PC-3 (cell line): ENCODE measurements around the gene EIF4G3. TPM values are rescaled to one million over a fixed set of nuclear protein-coding genes. Genes with fewer than 3 reads are reported as not detected.

Source experiments
- ATAC-seq: fragments of 200-7000 bp; cut with Tn5 transposase; 2 replicates; pipeline ENCODE4 v1.9.1; 2020; ENCODE audit warnings: mild to moderate bottlenecking, moderate library complexity
- BruUV-seq: library from RNA; stranded (reverse); fragments of 400-500 nt; replicated peaks from 2 replicates; lab custom pipeline; 2021; lab: Mats Ljungman, UMichigan
- CTCF ChIA-PET: fragments of 300-600 bp; sonication (Branson Sonifier 250); formaldehyde crosslinking; loops from one replicate; lab custom pipeline; 2022; ENCODE audit warnings: antibody characterized with exemption; lab: Charles Lee
- POLR2A ChIA-PET: fragments of 300-600 bp; sonication (Branson Sonifier 250); formaldehyde crosslinking; loops from one replicate; lab custom pipeline; 2022; ENCODE audit warnings: antibody characterized with exemption; ENCODE audit not compliant: unreplicated experiment; lab: Charles Lee
- DNase-seq: peaks from one replicate; pipeline ENCODE4 v3.0.0-alpha.2; 2015
- H2AFZ ChIP-seq: fragments of 300-600 bp; sonication (generic); 2 replicates; pipeline ENCODE4 v1.6.0; 2016; ENCODE audit warnings: antibody characterized with exemption, low read length
- H3F3A ChIP-seq: fragments of 300-600 bp; sonication (generic); one replicate; pipeline ENCODE4 v1.6.0; 2017; ENCODE audit warnings: antibody characterized with exemption, low read length, control low read depth, mild to moderate bottlenecking; ENCODE audit not compliant: unreplicated experiment
- H3K27ac ChIP-seq: fragments of 300-600 bp; sonication (generic); 2 replicates; pipeline ENCODE4 v1.5.1; 2016; ENCODE audit warnings: mild to moderate bottlenecking, low read length
- H3K27me3 ChIP-seq: fragments of 300-600 bp; sonication (generic); 2 replicates; pipeline ENCODE4 v1.6.1; 2016; ENCODE audit warnings: low read length, mixed read lengths
- H3K36me3 ChIP-seq: fragments of 300-600 bp; sonication (generic); 2 replicates; pipeline ENCODE4 v1.6.1; 2016; ENCODE audit warnings: low read depth, mixed run types, low read length, mixed read lengths
- H3K4me1 ChIP-seq: fragments of 300-600 bp; sonication (generic); 2 replicates; pipeline ENCODE4 v1.5.1; 2016; ENCODE audit warnings: low read length; ENCODE audit not compliant: insufficient read depth
- H3K4me2 ChIP-seq: fragments of 300-600 bp; sonication (generic); 2 replicates; pipeline ENCODE4 v1.6.0; 2016; ENCODE audit warnings: low read length
- H3K4me3 ChIP-seq: fragments of 300-600 bp; sonication (generic); 2 replicates; pipeline ENCODE4 v1.5.1; 2016; ENCODE audit warnings: mild to moderate bottlenecking, low read length, mixed read lengths
- H3K79me2 ChIP-seq: fragments of 300-600 bp; sonication (generic); 2 replicates; pipeline ENCODE4 v1.6.1; 2017; ENCODE audit warnings: low read length, mixed read lengths
- H3K9ac ChIP-seq: fragments of 300-600 bp; sonication (generic); 2 replicates; pipeline ENCODE4 v1.6.0; 2016; ENCODE audit warnings: mild to moderate bottlenecking, low read length
- H3K9me2 ChIP-seq: fragments of 300-600 bp; sonication (generic); replicated peaks from 2 replicates; pipeline ENCODE4 v1.6.1; 2016; ENCODE audit warnings: mixed run types, low read length, mixed read lengths
- H3K9me3 ChIP-seq: fragments of 300-600 bp; sonication (generic); 2 replicates; pipeline ENCODE4 v1.6.1; 2016; ENCODE audit warnings: low read length, mixed read lengths
- H4K20me1 ChIP-seq: fragments of 300-600 bp; sonication (generic); 2 replicates; pipeline ENCODE4 v1.6.1; 2016; ENCODE audit warnings: low read length, mixed read lengths
- CTCF ChIP-seq: fragments of 300-600 bp; sonication (generic); conservative IDR thresholded peaks from 2 replicates; pipeline ENCODE4 v1.5.1; 2017; ENCODE audit warnings: antibody characterized with exemption, low read depth, mild to moderate bottlenecking, low read length
- EZH2 ChIP-seq: fragments of 300-600 bp; sonication (generic); IDR thresholded peaks from one replicate; pipeline ENCODE4 v1.6.1; 2017; ENCODE audit warnings: antibody characterized with exemption, mild to moderate bottlenecking, low read length; ENCODE audit not compliant: unreplicated experiment
- EZH2phosphoT487 ChIP-seq: fragments of 300-600 bp; sonication (generic); IDR thresholded peaks from 2 replicates; pipeline ENCODE4 v1.6.1; 2018; ENCODE audit warnings: mild to moderate bottlenecking, antibody characterized with exemption, low read length, borderline replicate concordance
- intact Hi-C: fragments of 100-400 bp; cut with micrococcal nuclease; formaldehyde crosslinking; loops from 2 replicates; pipeline ENCODE4 v1.9.0; 2023
- total RNA-seq: library from RNA; depleted of rRNA; stranded (reverse); fragments of >200 nt; gene quantifications from 2 replicates; pipeline ENCODE4 v1.2.3, GENCODE V29; 2014

The EIF4G3 gene
- total RNA-seq, 1 experiment from 2014 or later = 16.9 TPM

GRCh38 chr1:21041541-21041940, 135.2 kb downstream of the EIF4G3 start:
- ATAC-seq (no peak), DNase-seq (no peak)
- no peak for TF ChIP-seq EZH2phosphoT487
- no peak for TF ChIP-seq CTCF
- TF ChIP-seq EZH2 = no peak
- Histone ChIP-seq H3K36me3 (no peaks in the 10 kb centered on the region), H3K27me3 (no peaks in the 10 kb centered on the region), H3K4me3 (no peak overlapping the region), H3K9me2 (no peaks in the 10 kb centered on the region), H3F3A (no peaks in the 10 kb centered on the region), H3K27ac (no peak overlapping the region), H3K79me2 (peaks cover 4% of the 10 kb centered on the region; the same call in 1 of the 2 replicates), H3K9me3 (no peaks in the 10 kb centered on the region), H3K9ac (no peak overlapping the region), H2AFZ (no peak overlapping the region), H4K20me1 (no peaks in the 10 kb centered on the region), H3K4me2 (no peak overlapping the region), H3K4me1 (no peaks in the 10 kb centered on the region)
- intact Hi-C loops = loop anchor here (10.0 kb wide), 1 partner anchor 63 kb away; no protein-coding TSS in a partner anchor
- CTCF ChIA-PET = no interaction called here
- POLR2A ChIA-PET = no interaction called here
- BruUV-seq = no TSS peak

- POLR2A ChIA-PET = interaction anchor here (0.6 kb wide), 1 partner anchor 97 kb away, joined by 4 read pairs; no protein-coding TSS in a partner anchor
- Histone ChIP-seq H3K9me3 (no peaks in the 10 kb centered on the region), H3K79me2 (peaks cover 10% of the 10 kb centered on the region), H3K4me3 (no peak overlapping the region), H3K36me3 (no peaks in the 10 kb centered on the region), H3K4me2 (no peak overlapping the region), H3K9ac (no peak overlapping the region), H3K27me3 (no peaks in the 10 kb centered on the region), H3K9me2 (no peaks in the 10 kb centered on the region), H3K4me1 (no peaks in the 10 kb centered on the region), H3K27ac (no peak overlapping the region), H3F3A (no peaks in the 10 kb centered on the region), H4K20me1 (no peaks in the 10 kb centered on the region), H2AFZ (no peak overlapping the region)
- BruUV-seq = no TSS peak
- DNase-seq (no peak), ATAC-seq (no peak)
- CTCF ChIA-PET = interaction anchor here (0.6 kb wide), 2 partner anchors 51 to 181 kb away, joined by 3 to 5 read pairs; no protein-coding TSS in a partner anchor
- TF ChIP-seq EZH2phosphoT487 = no peak
- no peak for TF ChIP-seq CTCF
- TF ChIP-seq EZH2 = no peak
- intact Hi-C loops = no loop called here
These were observed 139.6 kb downstream of the EIF4G3 start for GRCh38 chr1:21037091-21037490.

- POLR2A ChIA-PET = no interaction called here
- no peak overlapping the region for H3K4me2 ChIP-seq
- no peaks in the 10 kb centered on the region for H3K4me1 ChIP-seq
- no peaks in the 10 kb centered on the region for H3K27me3 ChIP-seq
- DNase-seq = no peak
- peaks cover 10% of the 10 kb centered on the region for H3K79me2 ChIP-seq
- H2AFZ ChIP-seq = no peak overlapping the region
- intact Hi-C loops = no loop called here
- H3K9me3 ChIP-seq = no peaks in the 10 kb centered on the region
- H3K9ac ChIP-seq = no peak overlapping the region
- H3K36me3 ChIP-seq = no peaks in the 10 kb centered on the region
- H3F3A ChIP-seq = no peaks in the 10 kb centered on the region
- CTCF ChIA-PET = no interaction called here
- BruUV-seq = no TSS peak
- no peak for ATAC-seq
- no peaks in the 10 kb centered on the region for H3K9me2 ChIP-seq
- H3K27ac ChIP-seq = no peak overlapping the region
- H3K4me3 ChIP-seq = no peak overlapping the region
- TF ChIP-seq EZH2phosphoT487 (no peak), EZH2 (no peak), CTCF (no peak)
- no peaks in the 10 kb centered on the region for H4K20me1 ChIP-seq
These were observed 140.9 kb downstream of the EIF4G3 start for GRCh38 chr1:21035794-21036193.
